ENCODE measurements around the gene PTPN7.

DNA sequence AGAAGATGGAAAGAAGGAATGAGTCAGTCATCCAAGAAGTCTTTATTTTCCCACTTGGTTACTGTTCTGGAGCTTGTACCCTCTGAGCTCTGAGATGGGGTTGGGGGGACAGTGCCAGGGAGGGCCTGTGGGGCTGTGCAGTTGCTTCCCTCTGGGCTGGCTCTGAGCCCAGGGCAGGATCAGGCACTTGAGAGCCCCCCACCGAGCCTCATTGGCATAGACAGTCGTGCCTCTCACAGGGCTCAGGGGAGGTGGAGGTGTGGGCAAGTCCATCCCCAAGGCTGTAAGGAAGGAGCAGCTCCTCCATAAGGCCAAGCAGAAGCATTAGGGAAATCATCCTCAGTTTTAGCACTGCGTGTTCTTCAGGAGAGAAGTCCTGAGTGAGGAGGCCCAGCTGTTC lies 13.4 kb downstream of the PTPN7 start:
- TF ChIP-seq, protein P1, sequence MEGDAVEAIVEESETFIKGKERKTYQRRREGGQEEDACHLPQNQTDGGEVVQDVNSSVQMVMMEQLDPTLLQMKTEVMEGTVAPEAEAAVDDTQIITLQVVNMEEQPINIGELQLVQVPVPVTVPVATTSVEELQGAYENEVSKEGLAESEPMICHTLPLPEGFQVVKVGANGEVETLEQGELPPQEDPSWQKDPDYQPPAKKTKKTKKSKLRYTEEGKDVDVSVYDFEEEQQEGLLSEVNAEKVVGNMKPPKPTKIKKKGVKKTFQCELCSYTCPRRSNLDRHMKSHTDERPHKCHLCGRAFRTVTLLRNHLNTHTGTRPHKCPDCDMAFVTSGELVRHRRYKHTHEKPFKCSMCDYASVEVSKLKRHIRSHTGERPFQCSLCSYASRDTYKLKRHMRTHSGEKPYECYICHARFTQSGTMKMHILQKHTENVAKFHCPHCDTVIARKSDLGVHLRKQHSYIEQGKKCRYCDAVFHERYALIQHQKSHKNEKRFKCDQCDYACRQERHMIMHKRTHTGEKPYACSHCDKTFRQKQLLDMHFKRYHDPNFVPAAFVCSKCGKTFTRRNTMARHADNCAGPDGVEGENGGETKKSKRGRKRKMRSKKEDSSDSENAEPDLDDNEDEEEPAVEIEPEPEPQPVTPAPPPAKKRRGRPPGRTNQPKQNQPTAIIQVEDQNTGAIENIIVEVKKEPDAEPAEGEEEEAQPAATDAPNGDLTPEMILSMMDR (conservative IDR thresholded peaks at IDR 0.05): no peak
- no peak for TF ChIP-seq ZFX (IDR thresholded peaks at IDR 0.05)

All from C4-2B (cell line).